AG09319 (cell line): Measurements from ENCODE around the gene RPRD1A.
"Not testable (repeated sequence)": the region's sequence is repeated elsewhere in the genome, so short reads cannot be mapped to it uniquely, and the experiment has no call there.

Experiments
- DNase-seq: peaks from one replicate; pipeline ENCODE4 v3.0.0-alpha.2; 2010; ENCODE audit warnings: low read depth; ENCODE audit errors: extremely low read depth
- TF ChIP-seq, protein P1 (sequence below): IDR thresholded peaks from 2 replicates; pipeline ENCODE4 v1.5.1; 2011; ENCODE audit warnings: low read depth, mild to moderate bottlenecking, inconsistent platforms, low read length, moderate library complexity

Gene RPRD1A, protein sequence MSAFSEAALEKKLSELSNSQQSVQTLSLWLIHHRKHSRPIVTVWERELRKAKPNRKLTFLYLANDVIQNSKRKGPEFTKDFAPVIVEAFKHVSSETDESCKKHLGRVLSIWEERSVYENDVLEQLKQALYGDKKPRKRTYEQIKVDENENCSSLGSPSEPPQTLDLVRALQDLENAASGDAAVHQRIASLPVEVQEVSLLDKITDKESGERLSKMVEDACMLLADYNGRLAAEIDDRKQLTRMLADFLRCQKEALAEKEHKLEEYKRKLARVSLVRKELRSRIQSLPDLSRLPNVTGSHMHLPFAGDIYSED

DNA sequence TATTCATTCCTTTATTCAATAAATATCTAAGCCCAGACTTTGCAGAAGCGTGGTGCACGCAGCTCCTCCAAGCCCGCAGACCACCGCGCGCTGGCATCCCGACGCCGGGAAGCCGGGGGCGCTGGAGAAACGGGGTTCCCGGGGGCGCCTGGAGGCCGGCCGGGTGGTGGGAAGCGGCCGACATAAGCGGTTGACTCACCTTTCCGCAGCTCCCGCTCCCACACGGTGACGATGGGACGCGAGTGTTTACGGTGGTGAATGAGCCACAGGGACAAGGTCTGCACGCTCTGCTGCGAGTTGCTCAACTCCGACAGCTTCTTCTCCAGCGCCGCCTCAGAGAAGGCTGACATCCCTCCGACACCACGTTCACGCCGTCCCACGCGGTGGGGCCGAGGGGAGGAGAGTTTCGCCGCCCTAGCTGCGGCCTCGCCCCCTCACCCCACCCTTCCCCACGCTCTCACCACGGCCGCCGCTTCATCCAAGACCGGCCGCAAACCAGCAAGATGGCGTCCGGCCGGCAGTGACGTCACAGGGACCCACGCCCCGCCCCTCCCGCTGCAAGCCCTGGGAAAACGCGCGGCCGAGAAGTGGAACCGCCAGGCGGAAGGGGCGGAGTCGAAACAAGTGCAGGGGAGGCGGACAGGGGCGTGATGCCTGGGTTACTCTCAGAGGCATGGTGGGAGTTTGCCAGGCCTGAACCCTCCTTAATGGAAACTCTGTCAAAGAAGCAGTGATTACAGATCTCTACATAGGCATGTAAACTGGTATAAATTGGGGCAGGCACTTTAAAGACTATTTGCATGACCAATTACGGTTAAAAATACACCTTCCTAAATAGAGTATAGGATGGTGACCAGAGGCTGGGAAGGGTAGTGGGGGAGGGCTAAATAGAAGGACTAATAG, at the start of gene RPRD1A:
RPRD1A (minus strand) TSS at position 505 of the 903 bp plus-strand sequence; CDS start at position 350, 155 bp downstream.
- TF ChIP-seq, protein P1, sequence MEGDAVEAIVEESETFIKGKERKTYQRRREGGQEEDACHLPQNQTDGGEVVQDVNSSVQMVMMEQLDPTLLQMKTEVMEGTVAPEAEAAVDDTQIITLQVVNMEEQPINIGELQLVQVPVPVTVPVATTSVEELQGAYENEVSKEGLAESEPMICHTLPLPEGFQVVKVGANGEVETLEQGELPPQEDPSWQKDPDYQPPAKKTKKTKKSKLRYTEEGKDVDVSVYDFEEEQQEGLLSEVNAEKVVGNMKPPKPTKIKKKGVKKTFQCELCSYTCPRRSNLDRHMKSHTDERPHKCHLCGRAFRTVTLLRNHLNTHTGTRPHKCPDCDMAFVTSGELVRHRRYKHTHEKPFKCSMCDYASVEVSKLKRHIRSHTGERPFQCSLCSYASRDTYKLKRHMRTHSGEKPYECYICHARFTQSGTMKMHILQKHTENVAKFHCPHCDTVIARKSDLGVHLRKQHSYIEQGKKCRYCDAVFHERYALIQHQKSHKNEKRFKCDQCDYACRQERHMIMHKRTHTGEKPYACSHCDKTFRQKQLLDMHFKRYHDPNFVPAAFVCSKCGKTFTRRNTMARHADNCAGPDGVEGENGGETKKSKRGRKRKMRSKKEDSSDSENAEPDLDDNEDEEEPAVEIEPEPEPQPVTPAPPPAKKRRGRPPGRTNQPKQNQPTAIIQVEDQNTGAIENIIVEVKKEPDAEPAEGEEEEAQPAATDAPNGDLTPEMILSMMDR = no peak
- DNase-seq = peak; percentile 77

DNA sequence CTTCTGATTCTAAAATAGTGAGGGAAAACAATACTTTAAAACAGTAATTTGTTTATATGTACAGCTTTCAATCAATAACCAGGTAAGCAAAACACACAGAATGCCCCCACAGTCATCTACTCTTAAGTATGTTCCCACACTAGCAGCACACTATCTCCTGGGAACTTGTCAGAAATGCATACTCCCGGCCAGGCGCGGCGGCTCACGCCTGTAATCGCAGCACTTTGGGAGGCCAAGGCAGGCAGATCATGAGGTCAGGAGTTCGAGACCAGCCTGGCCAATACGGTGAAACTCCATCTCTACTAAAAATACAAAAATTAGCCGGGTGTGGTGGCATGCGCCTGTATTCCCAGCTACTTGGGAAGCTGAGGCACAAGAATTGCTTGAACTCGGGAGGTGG, 49.4 kb upstream of the RPRD1A start:
- not testable (repeated sequence) for DNase-seq

DNA sequence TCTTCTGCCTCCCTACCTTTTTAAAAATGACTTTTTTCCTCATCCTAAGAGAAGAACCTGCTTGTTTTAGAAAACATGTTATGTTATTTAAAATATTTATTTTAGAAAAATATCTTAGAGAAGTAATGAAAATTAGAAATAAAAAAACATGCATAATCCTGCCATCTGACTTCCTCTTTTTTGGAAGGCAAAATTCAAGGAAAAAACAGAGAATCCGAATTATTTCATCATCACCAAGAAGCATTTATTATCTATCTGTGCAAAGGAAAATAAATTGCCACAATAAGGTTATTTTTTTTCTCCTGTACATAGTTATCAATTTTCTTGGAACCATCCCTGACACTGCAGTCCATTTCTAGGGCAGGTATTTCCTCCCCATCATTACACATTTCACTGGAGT, 47.4 kb upstream of the RPRD1A start:
- TF ChIP-seq, protein P1 = no peak
- DNase-seq = no peak

DNA sequence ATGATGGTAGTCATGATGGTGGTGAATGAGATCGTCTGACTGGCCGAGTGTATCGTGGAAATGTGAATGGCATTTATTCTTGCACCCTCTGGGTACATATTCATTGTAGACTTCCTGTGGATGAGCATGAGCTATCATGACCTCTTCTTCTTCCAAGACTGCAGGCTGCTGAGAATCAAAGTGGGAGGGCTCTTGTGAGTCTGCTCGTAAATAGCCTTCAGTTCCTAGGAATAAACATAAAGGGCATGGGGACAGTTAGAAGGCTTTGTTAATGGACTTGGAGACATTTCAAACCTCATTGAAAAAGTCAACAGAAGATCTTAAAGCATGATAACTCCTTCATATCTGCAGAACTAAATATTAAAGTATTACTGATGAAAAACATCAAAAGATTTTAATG, 46.9 kb upstream of the RPRD1A start:
- TF ChIP-seq, protein P1 = no peak
- DNase-seq = no peak

DNA sequence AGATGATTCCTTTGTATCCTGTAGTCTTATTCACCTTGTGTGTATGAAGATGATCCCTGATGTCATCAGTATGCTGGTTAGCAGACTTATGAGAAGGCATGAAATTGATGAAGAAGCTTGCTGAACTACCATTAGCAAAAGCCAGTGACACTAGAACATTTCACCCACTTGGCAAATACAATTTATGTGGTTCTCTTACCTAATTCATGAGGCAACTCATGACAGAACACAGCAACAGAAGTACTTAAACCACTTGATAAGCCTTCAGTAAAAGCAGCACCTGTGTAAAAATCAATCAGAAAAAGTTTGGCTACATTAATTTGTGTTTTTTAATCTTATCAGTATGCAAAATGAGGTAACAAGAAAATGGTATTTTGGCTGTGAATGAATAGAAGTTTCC, 44.9 kb upstream of the RPRD1A start:
- no peak for DNase-seq
- TF ChIP-seq, protein P1 = no peak

DNA sequence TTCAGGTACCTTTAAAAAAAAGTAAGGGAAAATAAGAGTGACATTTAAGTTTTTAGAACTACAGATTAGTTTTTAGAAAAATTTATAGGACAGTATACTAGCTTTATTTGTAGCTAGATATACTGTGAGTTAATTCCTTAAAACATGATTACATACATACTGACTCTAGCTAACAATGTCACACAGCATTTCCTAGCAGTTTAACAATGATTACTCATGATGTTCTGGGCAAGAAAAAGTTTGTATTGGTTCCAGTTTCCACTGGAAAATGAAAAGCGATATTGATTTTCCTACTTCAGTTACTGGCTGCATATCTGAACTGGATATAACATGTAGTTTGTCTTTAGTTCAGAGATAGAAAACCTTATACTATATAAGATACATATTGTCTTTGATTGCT, 42.4 kb upstream of the RPRD1A start:
- no peak for DNase-seq
- TF ChIP-seq, protein P1 = no peak

DNA sequence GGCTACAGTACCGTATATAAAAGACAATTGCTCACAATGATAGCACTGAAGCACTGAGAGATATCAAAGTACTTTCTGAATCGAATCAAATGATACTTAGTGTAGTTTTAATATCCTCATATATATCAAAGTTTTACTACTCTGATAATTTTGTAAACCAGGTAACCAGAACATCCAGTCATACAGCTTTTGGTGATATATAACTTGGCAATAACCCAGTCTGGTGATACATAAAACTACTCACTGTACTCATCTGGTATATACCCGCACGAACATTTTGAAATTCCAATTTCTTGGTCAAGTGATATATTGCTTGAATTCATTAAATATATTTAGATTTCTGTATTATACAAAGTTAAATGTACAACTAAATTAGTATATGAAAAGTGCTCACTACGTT, 41.2 kb upstream of the RPRD1A start:
- TF ChIP-seq, protein P1 = no peak
- no peak for DNase-seq
